Transverse colon (tissue), 4 donors: ENCODE data around the gene DDX28.

Source experiments
- EP300 ChIP-seq: sonication (generic); formaldehyde crosslinking; IDR thresholded peaks from one replicate; pipeline ENCODE4 v1.6.1; 2017; ENCODE audit warnings: antibody characterized with exemption, low read depth
- POLR2A ChIP-seq: fragments of 450-650 bp; IDR thresholded peaks from one replicate; pipeline ENCODE4 v1.6.1; 2016; ENCODE audit warnings: antibody characterized with exemption, mild to moderate bottlenecking, moderate library complexity
- POLR2AphosphoS5 ChIP-seq, 3 donors: sonication (generic); formaldehyde crosslinking; IDR thresholded peaks; one replicate each; pipeline ENCODE4 v1.6.1; 2016; ENCODE audit warnings: antibody characterized with exemption in 3 of 3
- TF ChIP-seq, protein P1 (sequence below), 5 experiments: fragments of 200-600 bp in 3 of 5; fragments of 450-650 bp in 2 of 5; sonication (generic) in 3 of 5; IDR thresholded peaks; 1 replicate in 2 of 5; 2 replicates in 3 of 5; pipeline ENCODE4 v1.5.1; 2016 to 2017; ENCODE audit warnings: antibody characterized with exemption in 5 of 5, inconsistent platforms in 3 of 5, mild to moderate bottlenecking in 2 of 5, moderate library complexity in 1 of 5

DNA sequence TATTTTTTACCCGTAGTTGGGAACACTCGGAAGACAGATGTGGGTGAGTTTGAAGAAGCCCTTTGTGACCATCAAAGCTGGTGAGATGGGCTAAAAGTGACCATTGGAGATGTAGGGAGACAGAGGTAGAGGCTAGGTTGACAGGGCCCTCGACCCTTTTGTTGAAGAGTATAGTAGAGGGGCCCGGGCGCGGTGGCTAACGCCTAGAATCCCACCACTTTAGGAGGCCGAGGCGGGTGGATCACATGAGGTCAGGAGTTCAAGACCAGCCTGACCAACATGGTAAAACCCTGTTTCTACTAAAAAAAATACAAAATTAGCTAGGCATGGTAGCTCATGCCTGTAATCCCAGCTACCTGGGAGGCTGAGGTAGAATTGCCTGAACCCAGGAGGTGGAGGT lies 45.9 kb upstream of the DDX28 start:
- TF ChIP-seq, protein P1, sequence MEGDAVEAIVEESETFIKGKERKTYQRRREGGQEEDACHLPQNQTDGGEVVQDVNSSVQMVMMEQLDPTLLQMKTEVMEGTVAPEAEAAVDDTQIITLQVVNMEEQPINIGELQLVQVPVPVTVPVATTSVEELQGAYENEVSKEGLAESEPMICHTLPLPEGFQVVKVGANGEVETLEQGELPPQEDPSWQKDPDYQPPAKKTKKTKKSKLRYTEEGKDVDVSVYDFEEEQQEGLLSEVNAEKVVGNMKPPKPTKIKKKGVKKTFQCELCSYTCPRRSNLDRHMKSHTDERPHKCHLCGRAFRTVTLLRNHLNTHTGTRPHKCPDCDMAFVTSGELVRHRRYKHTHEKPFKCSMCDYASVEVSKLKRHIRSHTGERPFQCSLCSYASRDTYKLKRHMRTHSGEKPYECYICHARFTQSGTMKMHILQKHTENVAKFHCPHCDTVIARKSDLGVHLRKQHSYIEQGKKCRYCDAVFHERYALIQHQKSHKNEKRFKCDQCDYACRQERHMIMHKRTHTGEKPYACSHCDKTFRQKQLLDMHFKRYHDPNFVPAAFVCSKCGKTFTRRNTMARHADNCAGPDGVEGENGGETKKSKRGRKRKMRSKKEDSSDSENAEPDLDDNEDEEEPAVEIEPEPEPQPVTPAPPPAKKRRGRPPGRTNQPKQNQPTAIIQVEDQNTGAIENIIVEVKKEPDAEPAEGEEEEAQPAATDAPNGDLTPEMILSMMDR (IDR thresholded peaks at IDR 0.05) = no peak
- no peak for TF ChIP-seq POLR2AphosphoS5 (IDR thresholded peaks at IDR 0.05)
- TF ChIP-seq POLR2A = no peak
- TF ChIP-seq EP300 = no peak
